ENCODE results near the gene OLFM2. TPM values are rescaled to one million over a fixed set of nuclear protein-coding genes. Genes with fewer than 3 reads are reported as not detected.

OLFM2 gene
- polyA plus RNA-seq, 1 donor from 2014 or later = 68.6 TPM

GRCh38 chr19:9863759-9864158 is 72.6 kb downstream of the OLFM2 start:
- H3K27ac ChIP-seq (ENCODE audit: low read length) = no peak overlapping the region
- no peaks in the 10 kb centered on the region for H3K27me3 ChIP-seq (ENCODE audit: insufficient read depth, low read depth, low read length)
- no peaks in the 10 kb centered on the region for H3K79me2 ChIP-seq (replicated peaks; ENCODE audit: insufficient read depth, low read length)
- H3K9me3 ChIP-seq (ENCODE audit: low read length) = no peaks in the 10 kb centered on the region
- no peak overlapping the region for H3K9ac ChIP-seq (ENCODE audit: low read length)
- no peaks in the 10 kb centered on the region for H3K9me2 ChIP-seq (ENCODE audit: insufficient read depth, low read length)
- H4K20me1 ChIP-seq (ENCODE audit: insufficient read depth) = no peaks in the 10 kb centered on the region
- H3K36me3 ChIP-seq (ENCODE audit: insufficient read depth, low read length) = no peaks in the 10 kb centered on the region
- H2AFZ ChIP-seq (ENCODE audit: low read depth, low read length) = no peak overlapping the region
- H3F3A ChIP-seq (ENCODE audit: insufficient read depth, low read length, poor library complexity, severe bottlenecking) = no peaks in the 10 kb centered on the region
- TF ChIP-seq EP300 (conservative IDR thresholded peaks at IDR 0.05; ENCODE audit: poor library complexity, severe bottlenecking) (no peak), MXI1 (conservative IDR thresholded peaks at IDR 0.05; ENCODE audit: poor library complexity, severe bottlenecking) (no peak), EZH2 (IDR thresholded peaks at IDR 0.05; ENCODE audit: borderline replicate concordance, insufficient read depth, low read length, poor library complexity, severe bottlenecking) (no peak), RAD21 (conservative IDR thresholded peaks at IDR 0.05) (no peak), SMC3 (conservative IDR thresholded peaks at IDR 0.05; ENCODE audit: poor library complexity) (no peak), TAF1 (IDR thresholded peaks at IDR 0.05; ENCODE audit: low read depth) (no peak), POLR2AphosphoS5 (IDR thresholded peaks at IDR 0.05) (no peak)
- TF ChIP-seq, protein P1, sequence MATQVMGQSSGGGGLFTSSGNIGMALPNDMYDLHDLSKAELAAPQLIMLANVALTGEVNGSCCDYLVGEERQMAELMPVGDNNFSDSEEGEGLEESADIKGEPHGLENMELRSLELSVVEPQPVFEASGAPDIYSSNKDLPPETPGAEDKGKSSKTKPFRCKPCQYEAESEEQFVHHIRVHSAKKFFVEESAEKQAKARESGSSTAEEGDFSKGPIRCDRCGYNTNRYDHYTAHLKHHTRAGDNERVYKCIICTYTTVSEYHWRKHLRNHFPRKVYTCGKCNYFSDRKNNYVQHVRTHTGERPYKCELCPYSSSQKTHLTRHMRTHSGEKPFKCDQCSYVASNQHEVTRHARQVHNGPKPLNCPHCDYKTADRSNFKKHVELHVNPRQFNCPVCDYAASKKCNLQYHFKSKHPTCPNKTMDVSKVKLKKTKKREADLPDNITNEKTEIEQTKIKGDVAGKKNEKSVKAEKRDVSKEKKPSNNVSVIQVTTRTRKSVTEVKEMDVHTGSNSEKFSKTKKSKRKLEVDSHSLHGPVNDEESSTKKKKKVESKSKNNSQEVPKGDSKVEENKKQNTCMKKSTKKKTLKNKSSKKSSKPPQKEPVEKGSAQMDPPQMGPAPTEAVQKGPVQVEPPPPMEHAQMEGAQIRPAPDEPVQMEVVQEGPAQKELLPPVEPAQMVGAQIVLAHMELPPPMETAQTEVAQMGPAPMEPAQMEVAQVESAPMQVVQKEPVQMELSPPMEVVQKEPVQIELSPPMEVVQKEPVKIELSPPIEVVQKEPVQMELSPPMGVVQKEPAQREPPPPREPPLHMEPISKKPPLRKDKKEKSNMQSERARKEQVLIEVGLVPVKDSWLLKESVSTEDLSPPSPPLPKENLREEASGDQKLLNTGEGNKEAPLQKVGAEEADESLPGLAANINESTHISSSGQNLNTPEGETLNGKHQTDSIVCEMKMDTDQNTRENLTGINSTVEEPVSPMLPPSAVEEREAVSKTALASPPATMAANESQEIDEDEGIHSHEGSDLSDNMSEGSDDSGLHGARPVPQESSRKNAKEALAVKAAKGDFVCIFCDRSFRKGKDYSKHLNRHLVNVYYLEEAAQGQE (IDR thresholded peaks at IDR 0.05; ENCODE audit: borderline replicate concordance) = no peak
- TF ChIP-seq, protein P2, sequence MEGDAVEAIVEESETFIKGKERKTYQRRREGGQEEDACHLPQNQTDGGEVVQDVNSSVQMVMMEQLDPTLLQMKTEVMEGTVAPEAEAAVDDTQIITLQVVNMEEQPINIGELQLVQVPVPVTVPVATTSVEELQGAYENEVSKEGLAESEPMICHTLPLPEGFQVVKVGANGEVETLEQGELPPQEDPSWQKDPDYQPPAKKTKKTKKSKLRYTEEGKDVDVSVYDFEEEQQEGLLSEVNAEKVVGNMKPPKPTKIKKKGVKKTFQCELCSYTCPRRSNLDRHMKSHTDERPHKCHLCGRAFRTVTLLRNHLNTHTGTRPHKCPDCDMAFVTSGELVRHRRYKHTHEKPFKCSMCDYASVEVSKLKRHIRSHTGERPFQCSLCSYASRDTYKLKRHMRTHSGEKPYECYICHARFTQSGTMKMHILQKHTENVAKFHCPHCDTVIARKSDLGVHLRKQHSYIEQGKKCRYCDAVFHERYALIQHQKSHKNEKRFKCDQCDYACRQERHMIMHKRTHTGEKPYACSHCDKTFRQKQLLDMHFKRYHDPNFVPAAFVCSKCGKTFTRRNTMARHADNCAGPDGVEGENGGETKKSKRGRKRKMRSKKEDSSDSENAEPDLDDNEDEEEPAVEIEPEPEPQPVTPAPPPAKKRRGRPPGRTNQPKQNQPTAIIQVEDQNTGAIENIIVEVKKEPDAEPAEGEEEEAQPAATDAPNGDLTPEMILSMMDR (IDR thresholded peaks at IDR 0.05; ENCODE audit: poor library complexity, severe bottlenecking) = no peak
- H3K4me2 ChIP-seq (ENCODE audit: low read length) = no peak overlapping the region
- H3K4me3 ChIP-seq (ENCODE audit: low read length) = no peak overlapping the region

DNA sequence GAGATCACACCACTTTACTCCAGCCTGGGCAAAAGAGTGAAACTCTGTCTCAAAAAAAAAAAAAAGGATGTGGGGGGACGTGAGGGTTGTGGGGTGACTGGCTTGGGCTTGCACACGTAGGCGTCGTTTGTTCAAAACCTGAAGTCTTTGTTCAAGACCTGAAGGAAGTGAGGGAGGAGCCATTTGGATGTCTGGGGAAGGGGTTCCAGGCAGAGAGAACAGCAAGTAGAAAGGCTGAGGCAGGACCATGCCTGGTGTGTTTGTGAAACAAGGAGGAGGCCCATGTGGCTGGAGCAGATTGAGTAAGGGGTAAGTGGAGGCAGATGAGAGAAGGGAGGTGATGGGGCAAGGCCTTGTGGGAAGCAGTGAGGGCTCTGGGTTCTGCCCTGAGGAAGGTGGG is 73.4 kb downstream of the OLFM2 start:
- H3K9me2 ChIP-seq (ENCODE audit: insufficient read depth, low read length) = no peaks in the 10 kb centered on the region
- no peak overlapping the region for H3K9ac ChIP-seq (ENCODE audit: low read length)
- no peak overlapping the region for H3K4me2 ChIP-seq (ENCODE audit: low read length)
- no peak overlapping the region for H3K27ac ChIP-seq (ENCODE audit: low read length)
- no peaks in the 10 kb centered on the region for H3K27me3 ChIP-seq (ENCODE audit: insufficient read depth, low read depth, low read length)
- H2AFZ ChIP-seq (ENCODE audit: low read depth, low read length) = no peak overlapping the region
- no peak overlapping the region for H3K4me3 ChIP-seq (ENCODE audit: low read length)
- TF ChIP-seq, protein P1 (IDR thresholded peaks at IDR 0.05; ENCODE audit: borderline replicate concordance) = no peak
- TF ChIP-seq TAF1 (IDR thresholded peaks at IDR 0.05; ENCODE audit: low read depth) (no peak), EP300 (conservative IDR thresholded peaks at IDR 0.05; ENCODE audit: poor library complexity, severe bottlenecking) (no peak), POLR2AphosphoS5 (IDR thresholded peaks at IDR 0.05) (no peak)
- no peaks in the 10 kb centered on the region for H4K20me1 ChIP-seq (ENCODE audit: insufficient read depth)
- no peaks in the 10 kb centered on the region for H3K36me3 ChIP-seq (ENCODE audit: insufficient read depth, low read length)
- no peaks in the 10 kb centered on the region for H3K9me3 ChIP-seq (ENCODE audit: low read length)
- no peaks in the 10 kb centered on the region for H3K79me2 ChIP-seq (replicated peaks; ENCODE audit: insufficient read depth, low read length)
- no peaks in the 10 kb centered on the region for H3F3A ChIP-seq (ENCODE audit: insufficient read depth, low read length, poor library complexity, severe bottlenecking)
